Omental fat pad (tissue), 4 donors: Measurements from ENCODE around the gene DOK6. TPM values are rescaled to one million over a fixed set of nuclear protein-coding genes. Genes with fewer than 3 reads are reported as not detected.
"Not testable (repeated sequence)": the region's sequence is repeated elsewhere in the genome, so short reads cannot be mapped to it uniquely, and the experiment has no call there.

Source experiments
- ATAC-seq: fragments of 150-250 bp; one replicate; pipeline ENCODE4 v1.9.1; 2016; ENCODE audit warnings: mild to moderate bottlenecking, moderate library complexity; ENCODE audit not compliant: low FRiP score
- DNase-seq: peaks from one replicate; pipeline ENCODE4 v3.0.0-alpha.2; 2019; ENCODE audit warnings: low spot score
- CTCF ChIP-seq, 3 donors: fragments of 450-650 bp; IDR thresholded peaks; one replicate each; pipeline ENCODE4 v1.5.1; 2016 to 2017; ENCODE audit warnings: antibody characterized with exemption in 3 of 3, mild to moderate bottlenecking in 3 of 3, moderate library complexity in 2 of 3
- total RNA-seq, 4 donors: library from RNA; depleted of rRNA; stranded (reverse); fragments of >200 nt; gene quantifications; one replicate each; pipeline ENCODE4 v1.1.0, GENCODE V29; 2016

DOK6 gene
- total RNA-seq, 4 donors from 2014 or later, result 0.19 to 2.7 (median 1.5) TPM

GRCh38 chr18:69841117-69841516, 440.4 kb downstream of the DOK6 start:
- no peak for ATAC-seq
- TF ChIP-seq CTCF (IDR thresholded peaks at IDR 0.05), result no peak
- DNase-seq, result no peak

- ATAC-seq (no peak), DNase-seq (no peak)
- TF ChIP-seq CTCF (IDR thresholded peaks at IDR 0.05), result no peak
Observed at GRCh38 chr18:69843015-69843414, 442.3 kb downstream of the DOK6 start.

DNA sequence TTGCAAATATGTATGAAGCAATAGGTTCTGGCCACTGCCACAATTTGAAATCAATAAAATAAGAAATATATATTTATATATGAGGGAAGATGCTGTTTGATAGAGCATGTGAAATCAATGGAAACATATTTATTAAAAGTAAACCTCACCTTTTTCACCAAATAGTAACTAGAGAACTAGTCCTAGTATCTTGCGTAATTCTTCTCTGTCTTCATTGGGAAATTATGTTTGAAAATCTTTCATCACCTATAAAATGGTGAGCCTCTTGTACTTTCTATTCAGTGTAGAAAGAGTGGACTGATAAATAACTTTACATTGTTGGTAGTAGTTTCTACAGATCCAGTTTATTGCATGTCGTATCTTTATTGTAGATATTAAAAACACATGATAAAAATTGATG, 444.0 kb downstream of the DOK6 start:
- DNase-seq (no peak), ATAC-seq (no peak)
- no peak for TF ChIP-seq CTCF (IDR thresholded peaks at IDR 0.05)

DNA sequence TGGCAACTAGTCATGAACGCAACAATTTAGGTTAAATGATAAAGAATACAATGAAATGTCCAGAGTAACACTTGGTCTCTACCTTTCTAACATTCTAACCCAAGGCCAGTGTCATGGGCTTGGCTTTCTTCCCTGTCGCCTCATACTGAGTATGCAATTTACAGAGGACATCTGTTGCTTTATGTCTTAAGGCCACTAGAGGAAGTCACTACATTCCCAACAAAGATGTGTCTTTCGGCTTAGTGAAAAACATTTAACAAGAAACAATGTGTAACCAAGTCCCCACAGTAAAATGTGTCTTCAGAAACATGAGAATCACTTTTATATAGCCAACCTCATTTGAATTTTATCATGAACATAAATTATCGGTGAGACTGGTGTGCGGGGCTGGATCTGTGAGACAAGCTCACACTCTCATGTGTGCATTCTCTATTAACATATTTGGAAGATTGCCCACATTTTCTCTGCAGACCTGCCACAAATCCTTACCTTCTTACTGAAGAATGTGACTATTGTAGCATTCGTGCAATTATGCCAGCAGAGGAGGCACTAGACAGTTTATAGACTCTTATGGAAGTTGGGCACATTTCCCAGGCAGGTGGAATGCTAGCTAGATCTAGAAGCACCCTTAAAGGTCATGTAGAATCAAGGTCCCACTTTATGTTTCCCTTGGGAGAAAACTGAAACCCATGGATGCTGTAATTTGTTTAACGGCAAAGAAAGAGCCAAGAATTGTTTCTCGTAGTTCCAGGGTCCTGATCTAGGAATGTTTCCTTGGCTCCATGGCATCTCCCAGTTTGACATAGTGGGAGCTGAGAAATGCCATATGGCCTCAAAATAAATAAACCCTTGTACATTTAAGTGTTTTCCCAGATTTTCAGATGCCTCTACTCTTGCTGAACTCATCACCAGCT, 445.2 kb downstream of the DOK6 start:
- ATAC-seq, result no peak
- no peak for DNase-seq
- no peak for TF ChIP-seq CTCF (IDR thresholded peaks at IDR 0.05)

DNA sequence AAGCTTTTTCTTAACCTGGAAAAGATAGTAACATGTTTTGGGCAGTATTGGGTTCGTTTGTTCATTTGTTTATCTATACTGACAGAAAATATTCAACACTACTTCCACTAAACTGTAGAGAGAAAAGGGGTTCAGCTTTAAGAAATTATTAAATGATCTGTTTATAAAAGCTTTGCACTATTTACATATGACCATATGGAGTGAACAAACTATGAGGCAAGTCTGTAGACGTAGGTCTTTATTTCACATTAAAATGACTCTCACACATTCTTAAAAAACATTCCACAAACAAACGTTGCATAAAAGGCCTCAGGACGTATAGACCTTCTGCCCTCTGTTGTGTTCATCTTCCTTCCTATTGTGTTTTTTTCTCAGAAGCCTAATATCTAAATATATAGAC, 452.4 kb downstream of the DOK6 start:
- no peak for TF ChIP-seq CTCF (IDR thresholded peaks at IDR 0.05)
- ATAC-seq, result no peak
- DNase-seq, result no peak

GRCh38 chr18:69854455-69854854, 453.8 kb downstream of the DOK6 start:
- ATAC-seq, result no peak
- no peak for TF ChIP-seq CTCF (IDR thresholded peaks at IDR 0.05)
- DNase-seq, result no peak

GRCh38 chr18:69858897-69859296, 458.2 kb downstream of the DOK6 start:
- ATAC-seq (no peak), DNase-seq (no peak)
- no peak for TF ChIP-seq CTCF (IDR thresholded peaks at IDR 0.05)

- not testable (repeated sequence) for DNase-seq, ATAC-seq
Observed at GRCh38 chr18:69864802-69865201, 464.1 kb downstream of the DOK6 start.
